Prostate gland (tissue), 2 donors: ENCODE measurements around the gene MST1R. TPM values are rescaled to one million over a fixed set of nuclear protein-coding genes. Genes with fewer than 3 reads are reported as not detected.
A peak's percentile ranks its signal among the peaks of the same experiment; 100 is the strongest.

Source experiments
- DNase-seq: peaks from one replicate; pipeline ENCODE4 v3.0.0-alpha.2; 2019; ENCODE audit warnings: low spot score
- H3K27ac ChIP-seq, 2 donors: fragments of 200-600 bp; sonication (generic); 2 replicates each; pipeline ENCODE4 v1.5.1; 2017 to 2019
- H3K27me3 ChIP-seq: fragments of 200-600 bp; sonication (generic); replicated peaks from 2 replicates; pipeline ENCODE4 v1.5.1; 2019; ENCODE audit not compliant: insufficient read depth
- H3K36me3 ChIP-seq, 2 donors: fragments of 200-600 bp; sonication (generic); 1 replicate in 1 of 2; 2 replicates in 1 of 2; pipeline versions ENCODE4 v1.5.1 to v1.8.1; 2017 to 2019
- H3K4me1 ChIP-seq: fragments of 200-600 bp; sonication (generic); replicated peaks from 2 replicates; pipeline ENCODE4 v1.5.1; 2019
- H3K4me3 ChIP-seq, 2 donors: fragments of 200-600 bp; sonication (generic); 2 replicates each; pipeline ENCODE4 v1.5.1; 2017 to 2019
- H3K9me3 ChIP-seq: fragments of 200-600 bp; sonication (generic); 2 replicates; pipeline ENCODE4 v1.5.1; 2017
- POLR2A ChIP-seq: fragments of 450-650 bp; IDR thresholded peaks from one replicate; pipeline ENCODE4 v1.6.1; 2016; ENCODE audit warnings: antibody characterized with exemption, mild to moderate bottlenecking
- POLR2AphosphoS5 ChIP-seq: sonication (generic); formaldehyde crosslinking; IDR thresholded peaks from one replicate; pipeline ENCODE4 v1.6.1; 2017; ENCODE audit warnings: antibody characterized with exemption
- WGBS: methylation state at CpG from one replicate; pipeline ENCODE4 v1.1.5; 2018; 5-methylcytosine and 5-hydroxymethylcytosine counted together
- intact Hi-C: fragments of 100-400 bp; cut with DNase I; formaldehyde crosslinking; loops from one replicate; pipeline ENCODE4 v1.14.2; 2022
- total RNA-seq, 2 donors: library from RNA; depleted of rRNA; stranded (reverse); fragments of >200 nt; gene quantifications; one replicate each; pipeline ENCODE4 v1.1.0, GENCODE V29; 2016
- TF ChIP-seq, protein P1 (sequence below), 4 experiments: fragments of 200-600 bp in 2 of 4; fragments of 450-650 bp in 2 of 4; sonication (generic) in 2 of 4; IDR thresholded peaks; 1 replicate in 3 of 4; 2 replicates in 1 of 4; pipeline ENCODE4 v1.5.1; 2016 to 2019; ENCODE audit warnings: antibody characterized with exemption in 4 of 4, mild to moderate bottlenecking in 2 of 4, moderate library complexity in 2 of 4

MST1R gene
- total RNA-seq, result 1 to 10 TPM; 1.5 to 5.5 TPM

DNA sequence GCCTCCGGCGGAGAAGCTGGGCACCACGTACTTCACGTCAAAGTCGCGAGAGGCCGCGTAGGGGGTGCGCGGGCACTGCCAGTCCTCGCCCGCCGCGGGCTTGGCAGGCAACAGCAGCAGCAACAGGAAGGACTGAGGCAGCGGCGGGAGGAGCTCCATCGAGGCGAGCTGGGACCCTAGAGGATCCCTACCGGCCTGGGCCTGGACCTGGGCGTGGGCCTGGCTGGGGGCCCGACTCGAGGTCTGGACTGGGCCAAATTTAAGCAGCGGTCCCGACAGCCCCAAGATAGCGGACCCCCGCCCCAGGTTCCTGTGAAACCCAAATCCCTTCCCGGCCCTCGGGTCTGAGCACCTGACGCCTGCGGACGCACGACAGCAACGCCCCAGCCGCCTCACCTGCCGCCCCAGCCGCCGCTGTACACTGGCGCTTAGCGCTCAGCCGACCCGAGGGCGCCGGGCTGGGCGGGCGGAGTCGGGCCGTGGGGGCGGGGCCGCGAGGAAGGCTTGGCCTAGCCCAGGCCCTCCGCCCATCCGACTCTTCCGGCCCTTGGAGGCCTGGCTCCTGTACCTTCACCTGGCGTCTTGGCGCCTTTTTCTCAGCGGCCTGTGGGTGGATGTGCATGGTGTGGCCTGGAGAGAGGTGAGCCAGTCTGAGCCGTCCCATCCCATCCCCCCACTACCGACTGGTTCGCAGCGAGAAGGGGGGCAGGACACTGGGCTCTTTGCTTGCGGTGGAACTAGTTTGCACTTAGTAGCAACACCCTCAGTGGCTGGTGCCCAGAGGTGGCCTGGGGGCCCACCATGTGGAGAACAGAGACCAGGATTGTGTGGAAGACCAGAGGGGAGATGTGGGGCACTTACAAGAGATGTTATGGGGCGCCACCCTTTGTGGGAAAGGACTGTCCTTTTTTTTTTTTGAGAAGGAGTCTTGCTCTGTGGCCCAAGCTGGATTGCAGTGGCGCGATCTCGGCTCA, at the start of gene MST1R:
MST1R (minus strand) TSS at position 423 of the 974 bp plus-strand sequence; CDS start at position 159, 264 bp downstream.
- H3K36me3 ChIP-seq, result no peaks in the 10 kb centered on the region
- DNase-seq, result peak; percentile 74
- H3K9me3 ChIP-seq, result no peaks in the 10 kb centered on the region
- H3K4me3 ChIP-seq, result peak within 1 kb of the TSS; percentile 7 to 17
- TF ChIP-seq, protein P1, sequence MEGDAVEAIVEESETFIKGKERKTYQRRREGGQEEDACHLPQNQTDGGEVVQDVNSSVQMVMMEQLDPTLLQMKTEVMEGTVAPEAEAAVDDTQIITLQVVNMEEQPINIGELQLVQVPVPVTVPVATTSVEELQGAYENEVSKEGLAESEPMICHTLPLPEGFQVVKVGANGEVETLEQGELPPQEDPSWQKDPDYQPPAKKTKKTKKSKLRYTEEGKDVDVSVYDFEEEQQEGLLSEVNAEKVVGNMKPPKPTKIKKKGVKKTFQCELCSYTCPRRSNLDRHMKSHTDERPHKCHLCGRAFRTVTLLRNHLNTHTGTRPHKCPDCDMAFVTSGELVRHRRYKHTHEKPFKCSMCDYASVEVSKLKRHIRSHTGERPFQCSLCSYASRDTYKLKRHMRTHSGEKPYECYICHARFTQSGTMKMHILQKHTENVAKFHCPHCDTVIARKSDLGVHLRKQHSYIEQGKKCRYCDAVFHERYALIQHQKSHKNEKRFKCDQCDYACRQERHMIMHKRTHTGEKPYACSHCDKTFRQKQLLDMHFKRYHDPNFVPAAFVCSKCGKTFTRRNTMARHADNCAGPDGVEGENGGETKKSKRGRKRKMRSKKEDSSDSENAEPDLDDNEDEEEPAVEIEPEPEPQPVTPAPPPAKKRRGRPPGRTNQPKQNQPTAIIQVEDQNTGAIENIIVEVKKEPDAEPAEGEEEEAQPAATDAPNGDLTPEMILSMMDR (IDR thresholded peaks at IDR 0.05), result peak in 1 of 4 experiments; percentile 33
- TF ChIP-seq POLR2A, result peak; percentile 76
- peak; percentile 60 for TF ChIP-seq POLR2AphosphoS5
- intact Hi-C loops, result loop anchor here (2.0 kb wide), 1 partner anchor 101 kb away; the partner anchor contains the start of gene INKA1
- H3K27me3 ChIP-seq, result no peaks in the 10 kb centered on the region
- peaks cover 6% of the 10 kb centered on the region for H3K4me1 ChIP-seq
- WGBS, result 42% methylated on average over 52 of the region's 65 CpGs
- H3K27ac ChIP-seq, result peak within 1 kb of the TSS in 1 of 2 donors; percentile 10

DNA sequence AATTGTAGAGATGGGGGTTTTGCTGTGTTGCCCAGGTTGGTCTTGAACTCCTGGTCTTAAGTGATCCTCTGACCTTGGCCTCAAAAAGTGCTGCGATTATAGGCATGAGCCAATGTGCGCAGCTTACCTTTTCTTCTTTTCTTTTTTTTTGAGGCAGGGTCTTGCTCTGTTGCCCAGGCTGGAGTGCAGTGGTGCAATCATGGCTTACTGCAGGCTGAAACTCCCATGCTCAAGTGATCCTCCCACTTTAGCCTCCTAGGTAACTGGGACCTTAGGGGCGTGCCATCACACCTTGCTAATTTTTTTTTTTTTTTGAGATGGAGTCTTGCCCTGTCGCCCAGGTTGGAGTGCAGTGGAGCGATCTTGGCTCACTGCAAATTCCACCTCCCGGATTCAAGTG, 49.3 kb upstream of the MST1R start:
- intact Hi-C loops, result no loop called here
- TF ChIP-seq POLR2A (no peak), POLR2AphosphoS5 (no peak)
- TF ChIP-seq, protein P1 (IDR thresholded peaks at IDR 0.05), result no peak
- Histone ChIP-seq H3K27me3 (no peaks in the 10 kb centered on the region), H3K36me3 (no peaks in the 10 kb centered on the region), H3K27ac (no peak overlapping the region), H3K9me3 (no peaks in the 10 kb centered on the region), H3K4me3 (no peak overlapping the region), H3K4me1 (no peaks in the 10 kb centered on the region)
- DNase-seq, result no peak
- WGBS, result 98% methylated on average over 6 of the region's 6 CpGs

DNA sequence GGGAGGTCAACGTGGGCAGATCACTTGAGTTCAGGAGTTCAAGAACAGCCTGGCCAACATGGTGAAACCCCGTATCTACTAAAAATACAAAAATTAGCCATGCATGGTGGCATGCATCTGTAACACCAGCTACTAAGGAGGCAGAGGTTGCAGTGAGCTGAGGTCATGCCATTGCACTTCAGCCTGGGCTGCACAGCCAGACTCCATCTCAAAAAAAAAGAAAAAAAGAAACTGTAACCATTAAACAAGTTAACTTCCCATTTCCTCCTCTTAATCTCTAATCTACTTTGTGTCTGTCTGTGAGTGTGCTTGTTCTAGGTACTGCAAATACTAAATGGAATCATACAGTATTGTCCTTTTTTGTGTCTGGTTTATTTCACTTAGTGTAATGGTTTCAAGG, 39.0 kb upstream of the MST1R start:
- intact Hi-C loops, result no loop called here
- 85% methylated on average over 2 of the region's 2 CpGs for WGBS
- DNase-seq, result no peak
- Histone ChIP-seq H3K27ac (no peak overlapping the region), H3K4me1 (peaks cover 5% of the 10 kb centered on the region), H3K36me3 (no peaks in the 10 kb centered on the region), H3K9me3 (no peaks in the 10 kb centered on the region), H3K27me3 (no peaks in the 10 kb centered on the region), H3K4me3 (no peak overlapping the region)
- TF ChIP-seq, protein P1 (IDR thresholded peaks at IDR 0.05), result no peak
- TF ChIP-seq POLR2A, result no peak
- no peak for TF ChIP-seq POLR2AphosphoS5

DNA sequence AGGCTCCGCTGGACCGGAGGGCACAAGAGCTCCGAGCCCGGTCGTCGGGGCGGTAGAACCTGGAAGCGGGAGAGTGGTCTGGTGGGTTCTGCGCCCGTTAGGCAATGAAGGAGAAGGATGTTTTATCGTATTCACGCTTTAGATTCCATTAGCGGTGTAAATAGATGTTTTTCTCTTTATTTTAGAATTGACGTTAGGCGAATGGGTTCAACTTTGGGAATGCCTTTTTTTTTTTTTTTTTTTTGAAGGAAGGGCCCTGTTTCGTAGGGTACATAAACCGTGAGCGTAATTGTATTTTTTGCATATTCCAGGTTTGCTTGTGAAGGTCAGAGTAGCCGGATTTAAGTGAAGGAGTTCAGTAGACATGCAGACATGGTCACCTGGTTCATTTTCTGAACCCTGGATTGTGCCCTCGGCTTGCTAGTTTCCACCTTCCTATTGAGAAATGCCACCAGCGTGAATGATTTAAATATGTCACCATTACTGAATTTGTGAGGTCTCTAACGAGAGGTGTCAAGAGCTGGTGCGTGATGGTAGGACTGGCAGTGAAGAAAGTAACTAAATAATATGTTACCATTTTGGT, 37.1 kb upstream of the MST1R start:
- Histone ChIP-seq H3K4me1 (peaks cover 5% of the 10 kb centered on the region), H3K36me3 (no peaks in the 10 kb centered on the region), H3K27ac (peak overlapping the region; percentile 94 to 96), H3K4me3 (peak overlapping the region; percentile 78 to 79), H3K27me3 (no peaks in the 10 kb centered on the region), H3K9me3 (no peaks in the 10 kb centered on the region)
- WGBS, result 7% methylated on average over 23 of the region's 23 CpGs
- DNase-seq, result no peak
- no peak for TF ChIP-seq POLR2AphosphoS5
- TF ChIP-seq, protein P1 (IDR thresholded peaks at IDR 0.05), result no peak
- no peak for TF ChIP-seq POLR2A
- intact Hi-C loops, result no loop called here
